WTC11 (cell line): ENCODE measurements around the gene MMP11. TPM values are rescaled to one million over a fixed set of nuclear protein-coding genes. Genes with fewer than 3 reads are reported as not detected.

Experiments
- ATAC-seq: fragments of 200-7000 bp; cut with Tn5 transposase; 2 replicates; pipeline ENCODE4 v1.10.0; 2021; ENCODE audit warnings: mild to moderate bottlenecking, moderate library complexity
- CTCF ChIA-PET: fragments of 300-600 bp; sonication (Branson Sonifier 250); formaldehyde crosslinking; loops from one replicate; lab custom pipeline; 2021; ENCODE audit warnings: antibody characterized with exemption; lab: Charles Lee
- POLR2A ChIA-PET: fragments of 350-600 bp; sonication (Branson Sonifier 250); formaldehyde crosslinking; loops from one replicate; lab custom pipeline; 2021; ENCODE audit warnings: antibody characterized with exemption; lab: Charles Lee
- DNase-seq: peaks from one replicate; pipeline ENCODE4 v3.0.0; 2021; ENCODE audit warnings: low spot score
- H3K27ac Mint-ChIP-seq: 2 replicates; pipeline ENCODE4 v1.8.0; 2021; ENCODE audit warnings: mixed read lengths
- H3K27me3 Mint-ChIP-seq: 2 replicates; pipeline ENCODE4 v1.8.0; 2021; ENCODE audit warnings: low read depth, mild to moderate bottlenecking, moderate library complexity, mixed read lengths
- H3K36me3 Mint-ChIP-seq: 2 replicates; pipeline ENCODE4 v1.8.0; 2021; ENCODE audit warnings: mixed read lengths
- H3K4me1 Mint-ChIP-seq: 2 replicates; pipeline ENCODE4 v1.8.0; 2022; ENCODE audit warnings: mixed read lengths
- H3K4me3 Mint-ChIP-seq: 2 replicates; pipeline ENCODE4 v1.8.0; 2021; ENCODE audit warnings: mild to moderate bottlenecking, moderate library complexity, mixed read lengths
- H3K9me3 Mint-ChIP-seq: 2 replicates; pipeline ENCODE4 v1.8.0; 2021; ENCODE audit warnings: mixed read lengths
- EMX1 ChIP-seq: fragments of 250-450 bp; sonication (Bioruptor Pico); IDR thresholded peaks from 2 replicates; pipeline ENCODE4 v1.8.0; 2021; ENCODE audit warnings: mild to moderate bottlenecking
- FOXJ3 ChIP-seq: sonication (generic); formaldehyde crosslinking; IDR thresholded peaks from 2 replicates; pipeline ENCODE4 v1.9.0; 2021; ENCODE audit warnings: missing genetic modification reagents, mild to moderate bottlenecking, borderline replicate concordance
- FOXK1 ChIP-seq: sonication (generic); formaldehyde crosslinking; IDR thresholded peaks from 2 replicates; pipeline ENCODE4 v1.8.0; 2022; ENCODE audit warnings: mild to moderate bottlenecking, moderate library complexity, missing genetic modification reagents
- IRF2 ChIP-seq: sonication (generic); formaldehyde crosslinking; IDR thresholded peaks from 2 replicates; pipeline ENCODE4 v1.8.0; 2022; ENCODE audit warnings: low read depth, missing genetic modification reagents, borderline replicate concordance
- JUN ChIP-seq: sonication (generic); formaldehyde crosslinking; IDR thresholded peaks from 2 replicates; pipeline ENCODE4 v1.8.0; 2023; ENCODE audit warnings: mild to moderate bottlenecking, missing genetic modification reagents
- MXD4 ChIP-seq: fragments of 250-450 bp; sonication (Bioruptor Pico); IDR thresholded peaks from 2 replicates; pipeline ENCODE4 v1.8.0; 2021; ENCODE audit warnings: mild to moderate bottlenecking, moderate library complexity, borderline replicate concordance
- MYBL2 ChIP-seq: sonication (generic); formaldehyde crosslinking; IDR thresholded peaks from 2 replicates; pipeline ENCODE4 v1.8.1; 2023; ENCODE audit warnings: mild to moderate bottlenecking, moderate library complexity, missing genetic modification reagents
- NR2C2 ChIP-seq: sonication (generic); formaldehyde crosslinking; IDR thresholded peaks from 2 replicates; pipeline ENCODE4 v1.8.0; 2022; ENCODE audit warnings: mild to moderate bottlenecking, missing genetic modification reagents
- RELA ChIP-seq: sonication (generic); formaldehyde crosslinking; IDR thresholded peaks from 2 replicates; pipeline ENCODE4 v1.8.1; 2022; ENCODE audit warnings: missing genetic modification reagents, mild to moderate bottlenecking, borderline replicate concordance
- TEAD1 ChIP-seq: sonication (generic); formaldehyde crosslinking; IDR thresholded peaks from 2 replicates; pipeline ENCODE4 v1.8.0; 2022; ENCODE audit warnings: mild to moderate bottlenecking, missing genetic modification reagents
- ZBTB43 ChIP-seq: sonication (generic); formaldehyde crosslinking; IDR thresholded peaks from 2 replicates; pipeline ENCODE4 v1.8.1; 2023; ENCODE audit warnings: mild to moderate bottlenecking, missing genetic modification reagents
- ZNF121 ChIP-seq: sonication (generic); formaldehyde crosslinking; IDR thresholded peaks from 2 replicates; pipeline ENCODE4 v1.8.0; 2023; ENCODE audit warnings: missing genetic modification reagents
- ZNF396 ChIP-seq: fragments of 250-450 bp; sonication (Bioruptor Pico); IDR thresholded peaks from 2 replicates; pipeline ENCODE4 v1.8.0; 2021; ENCODE audit warnings: mild to moderate bottlenecking, moderate library complexity, borderline replicate concordance
- ZNF532 ChIP-seq: fragments of 250-450 bp; sonication (Bioruptor Pico); IDR thresholded peaks from 2 replicates; pipeline ENCODE4 v1.9.0; 2021; ENCODE audit warnings: mild to moderate bottlenecking, borderline replicate concordance
- total RNA-seq: library from RNA; stranded (reverse); gene quantifications from 3 replicates; pipeline ENCODE4 v1.2.3, GENCODE V29; 2021
- TF ChIP-seq, protein P1 (sequence below): fragments of 250-450 bp; sonication (Bioruptor Pico); IDR thresholded peaks from 2 replicates; pipeline ENCODE4 v1.9.0; 2021; ENCODE audit warnings: mild to moderate bottlenecking
- TF ChIP-seq, protein P2 (sequence below): sonication (generic); formaldehyde crosslinking; IDR thresholded peaks from 2 replicates; pipeline ENCODE4 v1.8.0; 2022; ENCODE audit warnings: mild to moderate bottlenecking, missing genetic modification reagents
- TF ChIP-seq, protein P3 (sequence below): sonication (generic); formaldehyde crosslinking; IDR thresholded peaks from 2 replicates; pipeline ENCODE4 v1.8.1; 2023; ENCODE audit warnings: mild to moderate bottlenecking, missing genetic modification reagents, moderate library complexity
- TF ChIP-seq, protein P4 (sequence below): fragments of 250-450 bp; sonication (Bioruptor Pico); IDR thresholded peaks from 2 replicates; pipeline ENCODE4 v1.8.0; 2021; ENCODE audit warnings: mild to moderate bottlenecking

MMP11 gene
- total RNA-seq, 1 experiment from 2014 or later, result 16.5 TPM

DNA sequence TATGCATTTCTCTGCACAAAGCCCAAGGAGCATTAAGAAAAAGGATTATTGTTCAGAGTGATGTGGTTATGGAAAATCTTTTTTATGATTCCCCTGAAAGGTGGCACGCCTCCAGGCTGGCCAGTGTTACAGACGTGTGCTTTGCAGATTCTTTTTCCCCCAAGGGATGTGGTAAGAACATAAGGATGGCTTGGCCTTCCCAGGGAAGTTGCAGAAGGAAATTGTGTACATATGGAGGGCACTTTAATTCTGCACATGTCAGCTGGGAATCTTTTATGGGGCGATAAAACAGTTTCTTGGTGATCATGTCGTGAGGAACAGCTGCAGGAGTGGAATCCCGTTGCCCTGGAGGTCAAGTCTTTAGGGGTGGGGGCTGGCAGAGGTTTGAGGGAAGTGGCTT is 23.8 kb downstream of the MMP11 start:
- TF ChIP-seq FOXJ3, result no peak
- no peak for TF ChIP-seq ZNF532
- TF ChIP-seq MXD4, result no peak
- TF ChIP-seq MYBL2, result no peak
- TF ChIP-seq EMX1 (CRISPR knock-in tag), result no peak
- TF ChIP-seq TEAD1 (CRISPR knock-in tag), result no peak
- H3K36me3 Mint-ChIP-seq, result peaks cover 74% of the 10 kb centered on the region
- POLR2A ChIA-PET, result no interaction called here
- H3K4me3 Mint-ChIP-seq, result no peak overlapping the region
- CTCF ChIA-PET, result no interaction called here
- no peak for DNase-seq
- H3K4me1 Mint-ChIP-seq, result no peaks in the 10 kb centered on the region
- H3K27ac Mint-ChIP-seq, result no peak overlapping the region
- H3K9me3 Mint-ChIP-seq, result peaks cover 7% of the 10 kb centered on the region; the same call in 1 of the 2 replicates
- ATAC-seq, result no peak
- H3K27me3 Mint-ChIP-seq, result no peaks in the 10 kb centered on the region

DNA sequence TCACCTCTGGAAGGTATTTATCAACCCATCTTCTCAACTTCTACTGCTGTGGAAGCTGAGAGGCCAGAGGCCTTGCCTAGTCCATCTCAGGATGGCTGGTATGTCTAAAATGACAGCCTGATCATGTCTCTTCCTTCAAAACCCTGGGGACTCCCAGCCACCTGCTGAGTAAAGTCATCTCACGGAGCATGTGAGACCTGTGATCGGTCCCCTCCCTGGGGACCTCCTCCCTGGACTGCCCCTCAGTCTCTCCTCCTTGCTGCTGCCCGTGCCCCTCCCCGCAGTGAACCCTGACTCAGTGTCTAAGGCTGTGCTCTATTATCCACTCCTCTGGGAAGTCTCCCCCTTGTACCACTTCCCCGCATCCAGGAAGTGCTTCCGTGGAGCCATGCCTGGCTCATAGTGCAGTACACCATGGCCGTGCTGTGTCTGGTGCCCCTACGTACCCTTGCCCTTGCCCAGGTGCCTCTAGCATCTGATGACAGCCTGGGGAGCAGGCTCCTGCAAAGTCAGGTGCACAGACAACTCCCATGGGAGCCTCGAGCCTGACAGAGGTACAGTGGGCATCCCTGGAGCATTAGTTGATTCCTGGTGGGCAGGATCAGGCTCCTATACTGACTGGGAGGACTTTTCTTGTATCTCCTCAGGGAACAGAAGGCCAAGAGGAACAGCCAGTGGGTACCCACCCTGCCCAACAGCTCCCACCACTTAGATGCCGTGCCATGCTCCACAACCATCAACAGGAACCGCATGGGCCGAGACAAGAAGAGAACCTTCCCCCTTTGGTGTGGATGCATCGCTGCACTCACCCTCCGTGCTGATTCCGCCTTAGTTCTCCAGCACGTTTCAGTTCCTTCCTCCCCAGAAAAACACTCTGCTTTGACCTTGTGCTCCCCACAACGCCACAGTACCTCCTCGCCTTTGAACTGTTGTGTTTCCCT is 27.9 kb downstream of the MMP11 start:
- Mint-ChIP-seq H3K36me3 (peaks cover 74% of the 10 kb centered on the region), H3K27ac (0 out of 2 replicates have a peak overlapping the region, but pooled peaks have one; percentile 26), H3K4me3 (no peak overlapping the region), H3K27me3 (no peaks in the 10 kb centered on the region), H3K9me3 (peaks cover 7% of the 10 kb centered on the region; the same call in 1 of the 2 replicates), H3K4me1 (peaks cover 6% of the 10 kb centered on the region; the same call in 1 of the 2 replicates)
- ATAC-seq (no peak), DNase-seq (no peak)
- ChIA-PET CTCF (no interaction called here), POLR2A (no interaction called here)
- TF ChIP-seq IRF2 (CRISPR knock-in tag), result no peak
- no peak for TF ChIP-seq ZNF121 (CRISPR knock-in tag)
- TF ChIP-seq NR2C2 (CRISPR knock-in tag), result no peak
- TF ChIP-seq FOXJ3, result no peak
- no peak for TF ChIP-seq ZBTB43
- TF ChIP-seq, protein P1, sequence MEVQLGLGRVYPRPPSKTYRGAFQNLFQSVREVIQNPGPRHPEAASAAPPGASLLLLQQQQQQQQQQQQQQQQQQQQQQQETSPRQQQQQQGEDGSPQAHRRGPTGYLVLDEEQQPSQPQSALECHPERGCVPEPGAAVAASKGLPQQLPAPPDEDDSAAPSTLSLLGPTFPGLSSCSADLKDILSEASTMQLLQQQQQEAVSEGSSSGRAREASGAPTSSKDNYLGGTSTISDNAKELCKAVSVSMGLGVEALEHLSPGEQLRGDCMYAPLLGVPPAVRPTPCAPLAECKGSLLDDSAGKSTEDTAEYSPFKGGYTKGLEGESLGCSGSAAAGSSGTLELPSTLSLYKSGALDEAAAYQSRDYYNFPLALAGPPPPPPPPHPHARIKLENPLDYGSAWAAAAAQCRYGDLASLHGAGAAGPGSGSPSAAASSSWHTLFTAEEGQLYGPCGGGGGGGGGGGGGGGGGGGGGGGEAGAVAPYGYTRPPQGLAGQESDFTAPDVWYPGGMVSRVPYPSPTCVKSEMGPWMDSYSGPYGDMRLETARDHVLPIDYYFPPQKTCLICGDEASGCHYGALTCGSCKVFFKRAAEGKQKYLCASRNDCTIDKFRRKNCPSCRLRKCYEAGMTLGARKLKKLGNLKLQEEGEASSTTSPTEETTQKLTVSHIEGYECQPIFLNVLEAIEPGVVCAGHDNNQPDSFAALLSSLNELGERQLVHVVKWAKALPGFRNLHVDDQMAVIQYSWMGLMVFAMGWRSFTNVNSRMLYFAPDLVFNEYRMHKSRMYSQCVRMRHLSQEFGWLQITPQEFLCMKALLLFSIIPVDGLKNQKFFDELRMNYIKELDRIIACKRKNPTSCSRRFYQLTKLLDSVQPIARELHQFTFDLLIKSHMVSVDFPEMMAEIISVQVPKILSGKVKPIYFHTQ (CRISPR knock-in tag), result no peak
- TF ChIP-seq JUN, result no peak
- TF ChIP-seq FOXK1 (CRISPR knock-in tag), result no peak
- no peak for TF ChIP-seq ZNF396 (CRISPR knock-in tag)
- TF ChIP-seq, protein P2, sequence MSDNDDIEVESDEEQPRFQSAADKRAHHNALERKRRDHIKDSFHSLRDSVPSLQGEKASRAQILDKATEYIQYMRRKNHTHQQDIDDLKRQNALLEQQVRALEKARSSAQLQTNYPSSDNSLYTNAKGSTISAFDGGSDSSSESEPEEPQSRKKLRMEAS, result no peak
- no peak for TF ChIP-seq ZNF532
- TF ChIP-seq, protein P3, sequence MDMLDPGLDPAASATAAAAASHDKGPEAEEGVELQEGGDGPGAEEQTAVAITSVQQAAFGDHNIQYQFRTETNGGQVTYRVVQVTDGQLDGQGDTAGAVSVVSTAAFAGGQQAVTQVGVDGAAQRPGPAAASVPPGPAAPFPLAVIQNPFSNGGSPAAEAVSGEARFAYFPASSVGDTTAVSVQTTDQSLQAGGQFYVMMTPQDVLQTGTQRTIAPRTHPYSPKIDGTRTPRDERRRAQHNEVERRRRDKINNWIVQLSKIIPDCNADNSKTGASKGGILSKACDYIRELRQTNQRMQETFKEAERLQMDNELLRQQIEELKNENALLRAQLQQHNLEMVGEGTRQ (CRISPR knock-in tag), result no peak
- TF ChIP-seq, protein P4, sequence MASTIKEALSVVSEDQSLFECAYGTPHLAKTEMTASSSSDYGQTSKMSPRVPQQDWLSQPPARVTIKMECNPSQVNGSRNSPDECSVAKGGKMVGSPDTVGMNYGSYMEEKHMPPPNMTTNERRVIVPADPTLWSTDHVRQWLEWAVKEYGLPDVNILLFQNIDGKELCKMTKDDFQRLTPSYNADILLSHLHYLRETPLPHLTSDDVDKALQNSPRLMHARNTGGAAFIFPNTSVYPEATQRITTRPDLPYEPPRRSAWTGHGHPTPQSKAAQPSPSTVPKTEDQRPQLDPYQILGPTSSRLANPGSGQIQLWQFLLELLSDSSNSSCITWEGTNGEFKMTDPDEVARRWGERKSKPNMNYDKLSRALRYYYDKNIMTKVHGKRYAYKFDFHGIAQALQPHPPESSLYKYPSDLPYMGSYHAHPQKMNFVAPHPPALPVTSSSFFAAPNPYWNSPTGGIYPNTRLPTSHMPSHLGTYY (CRISPR knock-in tag), result no peak
- no peak for TF ChIP-seq RELA (CRISPR knock-in tag)
